NCI-H1417 (cell line): Measurements from ENCODE around the gene AUH.

Source experiments
- DNase-seq, 3 experiments: peaks; one replicate each; lab custom pipeline; 2025; lab: John Stamatoyannopoulos, UW

AUH gene

GRCh38 chr9:91247278-91247677 is 114.4 kb downstream of the AUH start:
- DNase-seq, result no peak

DNA sequence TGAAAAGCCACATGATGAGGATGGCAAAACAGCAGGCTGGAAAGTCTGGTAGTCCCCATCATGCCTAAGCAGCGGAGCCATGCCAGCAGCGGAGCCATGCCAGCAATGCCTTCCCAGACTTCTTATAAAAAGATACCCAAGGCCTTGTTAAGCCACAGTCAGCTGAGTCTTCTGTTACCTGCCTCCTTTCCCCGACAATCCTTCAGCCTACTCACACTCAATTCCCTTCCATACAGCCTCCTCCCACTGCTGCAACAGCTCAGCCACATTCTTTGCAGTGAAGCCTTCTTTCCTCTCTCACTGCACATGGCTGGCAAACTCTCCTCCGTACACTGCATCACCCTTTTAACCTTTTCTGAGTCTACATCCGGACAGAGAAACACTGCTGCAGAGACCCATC is 114.9 kb downstream of the AUH start:
- no peak for DNase-seq

DNA sequence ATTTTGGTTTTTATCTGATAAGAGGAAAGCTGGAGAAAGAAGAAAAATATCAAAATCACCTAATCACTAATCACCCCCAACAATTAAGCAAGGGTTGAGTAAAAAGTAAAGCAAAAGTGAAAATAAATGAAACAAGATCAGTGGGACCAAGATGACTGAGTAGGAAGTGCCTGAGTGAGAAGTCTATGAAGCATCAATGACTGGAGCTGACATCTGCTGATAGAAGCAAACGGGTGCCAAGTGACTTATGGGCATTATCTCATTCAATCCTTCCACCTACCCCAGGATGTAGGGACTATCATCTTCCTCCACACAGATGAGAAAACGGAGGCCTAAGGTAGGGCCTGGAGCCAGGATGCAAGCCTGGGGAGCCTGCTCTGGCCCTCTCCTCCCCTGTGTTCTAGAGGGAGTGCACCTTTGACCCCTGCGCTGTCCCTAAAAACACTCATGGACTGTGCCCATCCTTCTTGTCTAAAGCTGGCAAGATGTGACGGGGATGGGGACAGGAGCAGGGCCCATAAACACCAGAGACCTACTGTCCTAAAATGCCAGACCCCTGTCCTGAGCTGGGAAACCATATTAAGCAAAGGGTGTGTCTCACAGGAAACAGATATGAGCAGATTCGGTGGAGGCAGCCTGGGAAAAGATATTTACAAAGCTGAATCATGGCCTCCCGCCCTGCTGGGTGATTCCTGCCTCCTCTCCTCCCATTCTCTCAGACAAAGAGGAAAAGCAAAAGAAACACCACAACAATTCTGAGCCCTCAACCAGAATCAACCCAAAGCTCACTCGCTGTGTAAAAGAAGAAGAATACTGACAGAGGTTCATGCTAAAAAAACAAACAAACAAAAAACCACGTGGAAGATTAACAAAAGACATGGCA is 116.0 kb downstream of the AUH start:
- peak in 1 of 3 experiments; percentile 38 for DNase-seq

DNA sequence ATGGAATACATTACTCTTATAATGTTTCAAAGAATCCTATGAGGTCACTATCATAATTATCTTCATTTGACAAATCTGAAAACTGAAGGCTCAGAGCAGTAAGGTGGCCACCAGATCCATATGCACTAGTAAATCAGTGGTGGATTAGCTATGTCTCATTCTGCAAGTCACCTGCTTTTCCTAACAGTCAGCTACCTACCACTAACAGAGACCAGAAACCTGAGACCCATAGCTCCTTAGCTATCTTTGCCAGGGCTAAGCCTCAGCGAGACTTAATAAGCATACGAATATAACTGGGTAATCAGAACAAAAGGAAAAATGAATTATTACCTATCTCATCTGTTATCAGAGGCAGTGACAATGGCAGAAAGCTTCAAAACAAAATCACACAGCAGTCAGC is 118.7 kb downstream of the AUH start:
- peak; percentile 30 to 80 (median 33) for DNase-seq

GRCh38 chr9:91241909-91242308 is 119.8 kb downstream of the AUH start:
- DNase-seq, result no peak

- no peak for DNase-seq
Observed at GRCh38 chr9:91240596-91241165, 121.0 kb downstream of the AUH start.

- DNase-seq, result no peak
Observed at GRCh38 chr9:91239367-91240111, 122.2 kb downstream of the AUH start.

GRCh38 chr9:91234523-91234922 is 127.2 kb downstream of the AUH start:
- no peak for DNase-seq

DNA sequence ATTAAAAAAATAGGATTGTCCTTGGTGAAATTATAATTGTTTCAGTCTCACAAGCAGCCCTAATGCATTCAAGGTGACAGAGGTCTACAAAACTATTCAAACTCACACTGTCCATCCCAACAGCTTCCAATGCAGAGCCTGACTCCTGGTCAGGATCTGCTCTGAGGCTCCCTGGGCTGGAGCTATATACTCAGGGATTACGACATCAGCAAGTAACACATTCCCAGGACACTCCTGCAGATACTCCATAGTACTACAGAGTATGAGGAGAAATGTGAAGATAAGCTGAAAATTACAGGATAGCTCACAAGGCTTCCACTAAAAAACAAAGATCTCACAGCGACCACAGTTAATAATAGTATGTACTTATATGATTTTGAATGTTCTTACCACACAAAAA is 130.1 kb downstream of the AUH start:
- DNase-seq, result no peak

DNA sequence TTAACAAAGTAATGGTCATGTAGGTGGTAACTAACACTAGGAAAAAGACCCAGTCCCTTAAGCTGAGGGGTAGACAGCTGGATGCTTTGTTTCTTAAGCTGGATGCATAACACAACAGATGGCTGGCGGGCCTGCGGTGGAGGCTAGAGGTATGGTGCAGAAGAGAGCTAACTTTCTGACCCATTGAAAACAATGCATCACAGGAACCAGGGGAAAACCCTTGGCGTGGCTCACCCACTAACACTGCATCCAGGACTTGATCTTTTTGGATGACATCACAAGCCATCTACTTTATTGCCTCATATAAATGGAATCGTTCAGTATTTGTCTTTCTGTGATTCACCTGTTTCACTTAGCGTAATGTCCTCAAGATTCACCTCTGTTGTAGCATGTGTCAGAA is 138.7 kb downstream of the AUH start:
- DNase-seq, result no peak

- no peak for DNase-seq
Observed at GRCh38 chr9:91222457-91222856, 139.3 kb downstream of the AUH start.

DNA sequence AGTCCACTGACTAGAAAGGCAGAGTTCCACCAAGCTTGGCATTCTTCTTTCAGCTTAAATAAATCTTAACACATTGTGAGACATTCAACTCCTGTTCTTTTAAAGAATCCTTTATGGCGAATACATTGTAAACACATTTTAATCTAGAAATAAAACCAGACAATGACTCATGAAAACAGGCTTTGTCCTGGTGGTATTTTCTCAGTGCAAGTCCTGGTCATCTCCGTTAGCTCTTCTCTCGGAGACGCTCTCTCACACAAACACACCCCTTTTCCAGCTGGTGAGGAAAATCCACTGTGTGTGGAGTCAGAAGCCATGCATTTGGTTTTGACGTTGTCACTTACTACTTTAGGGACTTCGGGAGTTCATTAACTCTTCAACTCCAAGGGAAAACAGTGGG is 140.4 kb downstream of the AUH start:
- no peak for DNase-seq

DNA sequence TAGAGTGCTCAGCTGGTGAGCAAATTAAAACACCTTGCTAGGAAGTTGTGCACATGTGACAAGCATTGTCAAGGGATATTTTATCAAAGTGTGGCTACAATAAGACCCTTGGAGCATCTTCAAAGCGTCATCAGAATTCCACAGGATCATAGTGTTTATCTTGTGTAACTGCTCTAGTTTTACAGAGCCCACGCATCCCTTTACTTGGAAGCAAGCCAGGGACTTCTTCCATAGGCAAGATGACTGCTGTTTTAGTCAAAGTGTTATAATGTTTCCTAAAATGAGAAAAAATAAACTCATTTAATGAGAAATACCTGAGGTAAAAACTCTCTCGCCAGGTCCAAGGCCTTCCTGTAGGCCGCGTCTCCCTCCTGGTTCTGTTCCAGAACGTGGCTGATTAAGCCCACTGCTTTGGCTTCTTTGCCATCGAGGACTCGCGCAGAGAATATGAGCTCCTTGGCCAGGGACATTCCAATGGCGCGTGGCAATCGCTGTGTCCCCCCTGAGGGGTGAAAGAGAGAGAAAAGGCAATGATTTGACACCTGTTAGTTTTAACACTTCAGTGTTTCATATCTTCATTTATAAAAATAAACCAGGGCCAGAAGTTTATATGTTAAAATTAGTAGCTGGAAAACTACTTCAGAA is 141.1 kb downstream of the AUH start:
- no peak for DNase-seq

DNA sequence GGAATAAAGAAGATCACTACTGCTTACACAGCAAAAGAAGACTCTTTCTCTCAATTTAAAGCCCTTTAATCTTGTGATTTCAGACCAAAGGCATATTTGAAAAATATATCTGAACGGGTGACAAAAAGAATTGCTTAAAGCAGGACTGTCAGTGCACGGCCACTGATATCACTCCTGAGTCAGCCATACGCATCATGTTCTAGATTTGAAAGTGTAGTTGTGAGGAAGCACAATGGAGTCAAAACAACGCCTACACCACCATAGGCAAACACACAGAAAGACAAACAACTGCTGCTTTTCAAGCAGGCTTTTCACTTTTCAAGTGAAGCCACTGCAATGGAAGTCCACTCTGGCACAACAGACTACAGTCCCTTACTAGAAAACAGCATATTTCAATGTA is 141.7 kb downstream of the AUH start:
- no peak for DNase-seq

DNA sequence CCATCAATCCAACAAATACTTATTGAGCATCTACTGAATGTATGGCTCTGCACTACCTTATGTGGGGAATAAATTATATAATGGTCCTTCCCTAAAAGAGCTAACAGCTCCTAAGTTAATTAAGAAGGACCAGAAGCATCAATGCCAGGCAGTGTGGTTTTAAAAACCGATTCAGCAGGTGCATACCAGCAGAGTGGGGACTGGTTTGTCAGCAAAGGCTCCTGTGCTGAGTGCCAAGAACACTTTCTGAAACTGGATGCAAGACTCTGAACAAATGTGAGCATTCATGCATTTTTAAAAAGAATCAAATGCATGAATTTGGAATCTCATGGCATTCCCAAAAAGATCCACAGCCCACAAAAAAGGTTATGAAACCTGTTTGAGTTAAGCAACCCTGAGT is 142.2 kb downstream of the AUH start:
- no peak for DNase-seq

- DNase-seq, result no peak
Observed at GRCh38 chr9:91217388-91217787, 144.3 kb downstream of the AUH start.

DNA sequence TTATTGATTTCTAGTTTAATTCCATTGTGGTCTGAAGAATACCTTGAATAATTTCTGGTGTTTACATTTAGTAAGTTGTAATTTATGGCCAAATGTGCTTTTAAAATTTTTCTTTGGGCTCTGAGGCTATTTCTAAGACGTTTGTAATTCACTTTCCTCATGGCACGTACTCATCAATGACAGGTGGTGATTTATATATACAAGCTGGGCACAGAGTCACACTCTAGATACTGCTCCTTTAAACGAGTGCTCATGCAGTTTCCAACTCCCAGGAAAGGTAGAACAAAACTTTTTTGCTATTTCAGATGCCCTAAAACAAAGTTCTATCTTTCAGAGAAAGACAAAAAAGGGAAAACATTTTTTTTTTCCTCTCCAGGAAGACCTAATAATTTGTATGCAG is 146.9 kb downstream of the AUH start:
- no peak for DNase-seq

DNA sequence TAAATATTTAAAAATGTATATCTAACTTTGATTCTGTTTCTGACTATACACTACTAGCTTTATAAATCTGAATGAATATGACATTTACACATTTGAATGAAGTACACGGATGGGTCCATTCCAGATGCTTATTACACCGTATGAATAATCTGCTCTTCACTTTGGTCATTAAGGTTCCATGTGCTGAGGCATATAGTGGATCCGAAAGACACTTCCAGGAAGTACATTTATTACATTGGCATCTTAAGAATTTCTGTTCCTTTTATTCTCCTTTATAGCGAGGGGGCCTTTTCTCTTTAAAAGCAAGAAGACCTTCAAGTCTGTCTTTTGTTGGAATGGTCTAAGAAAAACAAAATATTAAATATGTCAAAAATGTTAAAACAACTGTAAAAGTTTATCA is 147.6 kb downstream of the AUH start:
- DNase-seq, result no peak

- DNase-seq, result no peak
Observed at GRCh38 chr9:91212596-91213243, 149.0 kb downstream of the AUH start.

- DNase-seq, result no peak
Observed at GRCh38 chr9:91211919-91212318, 149.8 kb downstream of the AUH start.

- no peak for DNase-seq
Observed at GRCh38 chr9:91211414-91211813, 150.3 kb downstream of the AUH start.

DNA sequence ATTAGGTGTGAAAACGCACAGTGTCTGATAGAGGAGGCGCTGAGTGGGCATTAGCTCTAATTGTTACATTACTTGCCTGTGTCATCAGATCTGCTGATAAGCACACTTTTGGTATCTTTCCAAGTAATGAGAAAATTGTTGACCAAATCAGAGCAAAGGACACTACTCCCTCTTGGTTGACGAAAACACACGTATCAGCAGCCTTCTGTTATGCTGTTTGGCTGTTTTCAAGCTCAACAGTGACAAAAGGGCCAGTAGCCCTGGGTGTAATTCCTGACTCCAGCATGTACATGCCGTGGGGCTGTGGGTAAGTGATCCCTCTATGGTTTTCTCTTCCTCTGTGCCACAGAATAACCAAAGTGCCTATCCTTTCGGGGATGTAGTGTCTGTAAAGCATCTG is 151.4 kb downstream of the AUH start:
- no peak for DNase-seq
